Vagina (tissue), 2 donors: ENCODE data around the gene TES.

ENCODE experiments used
- POLR2A ChIP-seq, 2 donors: fragments of 450-650 bp; IDR thresholded peaks; one replicate each; pipeline ENCODE4 v1.6.1; 2017; ENCODE audit warnings: antibody characterized with exemption in 2 of 2, mild to moderate bottlenecking in 2 of 2, moderate library complexity in 2 of 2
- POLR2AphosphoS5 ChIP-seq, 2 donors: sonication (generic); formaldehyde crosslinking; IDR thresholded peaks; one replicate each; pipeline ENCODE4 v1.9.0; 2017; ENCODE audit warnings: antibody characterized with exemption in 2 of 2, mild to moderate bottlenecking in 2 of 2, low read depth in 1 of 2; ENCODE audit not compliant: insufficient read depth in 1 of 2
- TF ChIP-seq, protein P1 (sequence below), 3 experiments: fragments of 450-650 bp in 2 of 3; fragments of 200-600 bp in 1 of 3; sonication (generic) in 1 of 3; IDR thresholded peaks; one replicate each; pipeline ENCODE4 v1.5.1; 2017 to 2019; ENCODE audit warnings: antibody characterized with exemption in 3 of 3, mild to moderate bottlenecking in 2 of 3, moderate library complexity in 2 of 3

DNA sequence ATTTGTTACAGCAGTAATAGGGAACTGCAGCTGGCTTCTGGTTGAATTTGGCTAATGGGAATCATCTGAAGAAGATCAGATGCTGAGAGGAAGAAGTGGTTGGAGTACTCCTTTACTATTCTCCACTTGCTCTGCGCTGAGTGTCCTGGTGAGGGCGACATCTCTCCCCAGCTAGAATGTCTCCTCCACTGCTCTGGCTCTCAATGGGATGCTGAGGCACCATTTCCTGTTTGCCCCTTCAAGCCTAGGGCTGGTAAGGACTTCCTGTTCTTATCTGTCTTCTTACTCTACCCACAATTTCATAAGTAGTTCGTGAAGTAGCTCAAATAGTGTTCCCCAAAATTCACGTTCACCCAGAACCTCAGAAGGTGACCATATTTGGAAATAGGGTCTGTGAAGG lies 43.2 kb upstream of the TES start:
- TF ChIP-seq, protein P1, sequence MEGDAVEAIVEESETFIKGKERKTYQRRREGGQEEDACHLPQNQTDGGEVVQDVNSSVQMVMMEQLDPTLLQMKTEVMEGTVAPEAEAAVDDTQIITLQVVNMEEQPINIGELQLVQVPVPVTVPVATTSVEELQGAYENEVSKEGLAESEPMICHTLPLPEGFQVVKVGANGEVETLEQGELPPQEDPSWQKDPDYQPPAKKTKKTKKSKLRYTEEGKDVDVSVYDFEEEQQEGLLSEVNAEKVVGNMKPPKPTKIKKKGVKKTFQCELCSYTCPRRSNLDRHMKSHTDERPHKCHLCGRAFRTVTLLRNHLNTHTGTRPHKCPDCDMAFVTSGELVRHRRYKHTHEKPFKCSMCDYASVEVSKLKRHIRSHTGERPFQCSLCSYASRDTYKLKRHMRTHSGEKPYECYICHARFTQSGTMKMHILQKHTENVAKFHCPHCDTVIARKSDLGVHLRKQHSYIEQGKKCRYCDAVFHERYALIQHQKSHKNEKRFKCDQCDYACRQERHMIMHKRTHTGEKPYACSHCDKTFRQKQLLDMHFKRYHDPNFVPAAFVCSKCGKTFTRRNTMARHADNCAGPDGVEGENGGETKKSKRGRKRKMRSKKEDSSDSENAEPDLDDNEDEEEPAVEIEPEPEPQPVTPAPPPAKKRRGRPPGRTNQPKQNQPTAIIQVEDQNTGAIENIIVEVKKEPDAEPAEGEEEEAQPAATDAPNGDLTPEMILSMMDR (IDR thresholded peaks at IDR 0.05), result no peak
- TF ChIP-seq POLR2AphosphoS5 (IDR thresholded peaks at IDR 0.05; ENCODE audit: insufficient read depth in 1 of 2, low read depth in 1 of 2), result no peak
- no peak for TF ChIP-seq POLR2A (IDR thresholded peaks at IDR 0.05)
